HuH-7.5 (cell line): ENCODE measurements around the gene TCF25.
"Not testable (repeated sequence)": the region's sequence is repeated elsewhere in the genome, so short reads cannot be mapped to it uniquely, and the experiment has no call there.

Experiments used
- DNase-seq: peaks from one replicate; pipeline ENCODE4 v3.0.0; 2011; ENCODE audit warnings: low spot score

Gene TCF25

GRCh38 chr16:89879123-89879522 is 5.7 kb downstream of the TCF25 start:
- DNase-seq: not testable (repeated sequence)

GRCh38 chr16:89880477-89881367 is 7.3 kb downstream of the TCF25 start:
- DNase-seq: no peak

GRCh38 chr16:89881368-89881730 is 8.0 kb downstream of the TCF25 start:
- no peak for DNase-seq

- no peak for DNase-seq
Measured at GRCh38 chr16:89883346-89884040, 10.1 kb downstream of the TCF25 start.

- no peak for DNase-seq
Measured at GRCh38 chr16:89884041-89884421, 10.6 kb downstream of the TCF25 start.

GRCh38 chr16:89887243-89887642 is 13.9 kb downstream of the TCF25 start:
- DNase-seq: no peak

- no peak for DNase-seq
Measured at GRCh38 chr16:89890200-89890599, 16.8 kb downstream of the TCF25 start.

GRCh38 chr16:89890886-89891657 is 17.7 kb downstream of the TCF25 start:
- no peak for DNase-seq

GRCh38 chr16:89892055-89892630 is 18.8 kb downstream of the TCF25 start:
- no peak for DNase-seq

- no peak for DNase-seq
Measured at GRCh38 chr16:89892635-89893034, 19.2 kb downstream of the TCF25 start.

- DNase-seq: no peak
Measured at GRCh38 chr16:89893642-89894548, 20.5 kb downstream of the TCF25 start.

GRCh38 chr16:89895482-89896250 is 22.3 kb downstream of the TCF25 start:
- DNase-seq: no peak

- DNase-seq: no peak
Measured at GRCh38 chr16:89897204-89897603, 23.8 kb downstream of the TCF25 start.

- no peak for DNase-seq
Measured at GRCh38 chr16:89898201-89898967, 25.0 kb downstream of the TCF25 start.

GRCh38 chr16:89899879-89900481 is 26.6 kb downstream of the TCF25 start:
- DNase-seq: no peak

- no peak for DNase-seq
Measured at GRCh38 chr16:89900885-89901284, 27.5 kb downstream of the TCF25 start.

GRCh38 chr16:89902980-89903379 is 29.6 kb downstream of the TCF25 start:
- DNase-seq: no peak

- no peak for DNase-seq
Measured at GRCh38 chr16:89903908-89904515, 30.6 kb downstream of the TCF25 start.
